RPMI8226 (cell line): Measurements from ENCODE around the gene LRRIQ1.
"Not testable (repeated sequence)": the region's sequence is repeated elsewhere in the genome, so short reads cannot be mapped to it uniquely, and the experiment has no call there.

Experiments
- DNase-seq: peaks from one replicate; pipeline ENCODE4 v3.0.0-alpha.2; 2015

Gene LRRIQ1

DNA sequence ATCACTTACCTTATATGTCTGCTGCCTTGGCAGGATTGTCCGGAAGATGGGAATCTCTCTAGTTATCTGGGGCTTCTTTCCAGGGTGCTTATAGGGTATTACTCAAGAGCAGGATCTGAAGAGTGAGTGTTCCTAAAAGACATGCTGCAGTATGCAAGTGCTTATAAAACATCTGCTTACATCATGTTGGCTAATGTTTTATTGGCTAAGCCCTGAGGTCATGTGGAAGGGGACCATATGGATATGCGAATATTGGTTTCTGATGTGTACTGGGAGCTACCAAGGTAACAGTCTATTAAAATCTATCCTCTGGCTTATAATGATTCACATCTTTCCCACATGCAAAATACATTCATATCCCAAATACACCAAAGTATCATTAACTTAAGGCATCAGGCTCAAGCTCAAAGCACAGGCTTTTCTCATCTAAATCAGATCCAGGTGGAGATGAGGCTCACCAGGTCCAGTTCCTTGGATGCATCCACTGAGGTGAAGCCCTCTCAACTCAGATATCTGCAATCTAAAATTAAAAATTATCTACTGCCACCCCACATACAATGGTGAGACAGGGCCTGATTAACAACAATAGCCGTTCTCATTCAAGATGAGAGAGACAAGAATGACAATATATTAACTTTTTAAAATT lies 29.8 kb downstream of the LRRIQ1 start:
- no peak for DNase-seq

- no peak for DNase-seq
These were observed 36.7 kb downstream of the LRRIQ1 start for GRCh38 chr12:85072826-85073225.

DNA sequence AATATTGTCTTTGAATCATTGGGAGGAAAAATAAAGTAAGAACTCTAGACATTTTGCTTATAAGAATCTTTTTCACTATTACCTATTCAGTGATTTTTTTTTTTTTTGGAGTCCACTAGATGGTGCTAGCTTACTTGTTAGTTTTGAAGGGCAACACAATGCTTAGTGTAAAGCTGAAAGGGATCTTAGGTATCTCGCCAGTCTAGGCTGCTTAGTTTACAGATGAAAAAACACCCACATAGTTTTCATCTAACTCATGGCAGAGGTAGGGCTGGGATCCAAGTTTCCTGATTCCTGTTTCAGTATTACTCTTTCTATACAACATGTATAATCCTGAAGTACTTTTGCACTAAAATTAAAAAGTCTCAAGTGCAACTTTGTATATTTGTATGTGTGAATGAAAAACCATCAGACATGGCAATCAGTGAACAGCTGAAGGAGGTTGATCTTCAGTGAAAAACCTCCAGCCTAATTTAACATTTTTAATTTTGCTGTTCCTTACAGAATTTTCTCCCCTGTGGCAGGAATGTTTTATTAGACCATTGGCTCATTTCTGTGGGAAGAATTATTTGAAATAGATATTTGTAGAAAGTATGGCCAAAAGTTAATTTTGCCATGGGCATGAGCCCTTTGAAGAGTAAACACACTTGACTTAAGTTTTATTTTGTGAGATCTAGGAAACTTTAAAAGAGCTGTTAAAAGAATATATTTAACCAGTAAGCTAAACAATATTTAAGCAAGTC lies 40.7 kb downstream of the LRRIQ1 start:
- peak; percentile 23 for DNase-seq

- DNase-seq, result no peak
These were observed 48.9 kb downstream of the LRRIQ1 start for GRCh38 chr12:85085066-85085465.

GRCh38 chr12:85089792-85090191 lies 53.6 kb downstream of the LRRIQ1 start:
- no peak for DNase-seq

- DNase-seq, result no peak
These were observed 56.7 kb downstream of the LRRIQ1 start for GRCh38 chr12:85092814-85093370.

DNA sequence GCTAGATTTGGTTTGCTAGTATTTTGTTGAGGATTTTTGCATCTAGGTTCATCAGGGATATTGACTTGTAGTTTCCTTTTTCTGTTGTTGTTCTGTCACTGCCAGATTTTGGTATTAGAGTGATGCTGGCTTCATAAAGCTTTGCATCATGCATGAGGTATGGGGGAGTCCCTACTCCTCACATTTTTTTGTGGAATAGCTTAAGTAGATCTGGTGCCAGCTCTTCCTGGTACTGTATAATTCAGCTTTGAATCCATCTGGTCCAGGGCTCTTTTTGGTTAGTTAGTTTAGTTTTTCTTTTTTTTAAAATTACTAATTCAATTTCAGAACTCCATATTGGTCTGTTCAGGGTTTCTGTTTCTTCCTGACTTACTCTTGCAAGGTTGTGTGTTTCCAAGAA lies 59.4 kb downstream of the LRRIQ1 start:
- DNase-seq, result no peak

DNA sequence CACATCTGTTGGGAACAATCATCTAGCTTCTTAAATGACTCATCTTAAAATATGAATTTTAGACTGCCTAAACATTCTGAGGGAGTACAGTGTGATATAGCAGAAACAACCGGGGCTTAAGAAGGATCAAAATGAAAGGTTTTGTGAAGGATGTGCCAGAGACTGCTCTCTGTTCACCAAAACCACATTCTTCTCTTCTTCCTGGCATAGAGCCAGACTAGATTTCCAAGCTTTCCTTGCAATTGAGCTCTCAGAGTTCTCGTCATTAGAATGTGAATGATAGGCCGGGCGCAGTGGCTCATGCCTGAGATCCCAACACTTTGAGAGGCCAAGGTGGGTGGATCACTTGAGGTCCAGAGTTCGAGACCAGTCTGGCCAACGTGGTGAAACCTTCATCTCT lies 94.5 kb downstream of the LRRIQ1 start:
- DNase-seq, result no peak

DNA sequence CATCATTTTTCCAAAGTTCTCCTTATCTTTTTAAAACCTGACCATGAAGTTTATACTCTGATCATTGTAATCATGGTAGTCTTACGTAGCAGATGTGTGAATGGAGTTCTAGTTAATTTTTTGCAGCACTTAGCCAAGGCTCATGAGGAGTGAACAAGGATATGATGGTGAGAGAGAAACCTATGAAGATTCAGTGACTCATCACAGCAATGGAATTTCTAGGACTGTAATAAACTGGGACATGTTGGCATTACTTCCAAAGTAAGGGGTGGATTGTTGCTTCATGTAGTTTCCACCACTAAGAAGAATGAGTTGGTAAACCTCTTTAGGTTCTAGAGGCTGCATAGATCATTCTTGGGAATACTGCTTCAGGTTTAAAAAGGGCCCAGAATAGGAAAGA lies 102.7 kb downstream of the LRRIQ1 start:
- DNase-seq, result no peak

GRCh38 chr12:85147331-85147730 lies 111.2 kb downstream of the LRRIQ1 start:
- DNase-seq, result no peak

DNA sequence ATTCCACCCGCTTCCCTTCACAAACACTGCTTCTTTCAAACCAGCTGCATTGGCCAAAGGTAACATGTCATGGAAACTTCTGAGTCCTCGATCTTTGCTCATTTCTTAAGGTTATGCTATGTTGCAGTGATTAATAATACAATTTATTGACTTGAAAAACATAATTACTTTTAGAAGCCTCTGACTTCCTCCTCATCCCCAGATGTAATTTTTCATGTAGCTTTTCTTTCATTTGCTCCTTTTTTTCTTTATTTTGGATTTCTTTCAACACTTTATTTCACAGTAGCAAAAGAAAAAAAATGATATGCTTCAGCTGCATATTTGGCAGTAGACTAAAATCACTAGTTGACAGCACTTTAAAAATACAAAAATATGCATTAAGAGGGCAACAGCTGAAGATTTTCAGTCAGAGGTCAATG lies 116.2 kb downstream of the LRRIQ1 start:
- DNase-seq, result no peak

GRCh38 chr12:85155791-85156190 lies 119.6 kb downstream of the LRRIQ1 start:
- DNase-seq, result peak; percentile 34

DNA sequence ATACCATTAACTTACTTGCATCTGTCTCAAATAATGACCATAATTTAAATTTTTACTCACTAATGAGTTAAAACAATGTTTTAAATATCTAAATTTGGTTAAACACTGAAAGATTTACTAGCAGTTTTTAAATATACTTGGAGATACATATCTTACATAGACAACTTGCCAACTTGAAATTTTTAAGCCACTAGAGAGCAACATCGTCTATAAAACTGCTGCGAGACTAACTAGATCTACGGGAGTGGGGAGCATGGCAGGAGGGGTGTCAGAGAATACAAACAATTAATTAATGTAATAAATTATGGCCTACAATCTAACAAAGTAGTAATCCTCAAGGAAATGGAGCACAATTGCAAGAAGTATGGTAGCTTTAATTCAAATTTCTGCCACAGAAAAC lies 120.4 kb downstream of the LRRIQ1 start:
- peak; percentile 5 for DNase-seq

DNA sequence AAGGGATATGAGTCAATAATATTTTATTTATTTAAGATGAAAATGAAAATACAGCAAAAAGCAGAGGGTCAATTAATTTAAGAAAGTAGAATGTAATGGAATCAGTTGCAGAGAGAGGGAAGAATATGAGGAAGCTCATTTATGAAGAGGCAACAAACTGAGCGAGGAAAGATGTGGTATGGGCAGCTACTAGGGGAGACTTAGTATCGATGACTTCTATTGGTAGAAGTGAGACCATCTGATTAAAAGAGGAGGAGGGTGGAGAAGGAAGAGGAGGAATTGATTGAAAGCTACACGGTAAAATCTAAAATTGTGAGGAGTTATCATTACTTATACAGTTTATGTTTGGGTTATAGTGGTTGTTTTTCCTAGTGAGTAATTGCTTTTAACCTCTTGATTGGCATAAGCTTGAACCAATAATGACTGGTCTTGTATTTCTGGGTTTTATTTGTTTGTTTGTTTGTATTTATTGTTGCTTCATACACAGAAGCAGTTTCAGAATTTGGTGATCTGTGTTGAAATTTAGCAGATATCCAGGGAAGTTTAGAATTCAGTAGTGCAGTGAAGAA lies 121.0 kb downstream of the LRRIQ1 start:
- no peak for DNase-seq

- DNase-seq, result no peak
These were observed 127.7 kb downstream of the LRRIQ1 start for GRCh38 chr12:85163752-85164321.

- DNase-seq, result no peak
These were observed 143.6 kb downstream of the LRRIQ1 start for GRCh38 chr12:85179680-85180270.

DNA sequence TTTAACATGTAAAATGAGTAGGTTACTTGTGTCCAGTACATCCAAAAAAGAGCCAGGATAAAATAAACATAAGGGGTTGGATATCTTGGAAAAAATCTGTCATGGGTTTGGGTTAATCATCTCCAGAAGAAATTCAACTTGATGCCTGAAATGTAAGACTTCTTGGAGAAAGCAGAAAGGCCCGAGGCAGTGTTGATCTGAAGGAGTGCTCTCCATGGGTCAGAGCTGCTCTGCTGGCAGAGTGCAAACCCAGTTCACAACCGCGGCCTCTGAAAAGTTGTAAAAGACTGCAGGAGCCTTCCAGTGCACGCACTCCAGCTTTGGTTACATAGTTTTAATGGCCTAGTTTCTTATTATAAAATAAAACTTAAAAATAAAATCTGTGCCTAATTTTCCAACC lies 146.5 kb downstream of the LRRIQ1 start:
- no peak for DNase-seq

- no peak for DNase-seq
These were observed 147.7 kb downstream of the LRRIQ1 start for GRCh38 chr12:85183855-85184254.

- DNase-seq, result no peak
These were observed 150.1 kb downstream of the LRRIQ1 start for GRCh38 chr12:85186236-85186635.

- DNase-seq, result no peak
These were observed 152.5 kb downstream of the LRRIQ1 start for GRCh38 chr12:85188619-85189018.

DNA sequence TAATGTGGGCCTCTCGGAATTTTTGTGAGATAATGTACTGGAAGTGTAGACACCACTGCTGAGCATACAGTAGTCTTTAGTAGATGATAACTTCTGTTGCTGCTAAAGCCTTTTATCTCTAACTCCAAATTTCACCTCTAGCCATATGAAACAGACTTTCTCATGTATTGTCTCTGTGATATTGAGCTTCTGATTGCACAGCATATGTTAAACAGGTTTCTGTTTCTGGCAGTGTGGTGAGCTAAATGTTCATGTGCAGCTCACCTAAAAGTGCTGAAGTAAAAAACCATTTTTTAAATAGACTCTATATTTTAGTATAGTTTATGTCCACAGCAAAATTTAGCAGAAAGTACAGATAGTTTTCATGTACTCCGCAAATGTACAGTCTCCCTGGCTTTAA lies 154.6 kb downstream of the LRRIQ1 start:
- DNase-seq, result no peak

- not testable (repeated sequence) for DNase-seq
These were observed 167.7 kb downstream of the LRRIQ1 start for GRCh38 chr12:85203809-85204208.

- DNase-seq, result no peak
These were observed 170.4 kb downstream of the LRRIQ1 start for GRCh38 chr12:85206543-85206942.
